GM19455 (cell line): ENCODE measurements around the gene RTF1.
"Not testable (repeated sequence)": the region's sequence is repeated elsewhere in the genome, so short reads cannot be mapped to it uniquely, and the experiment has no call there.

Experiments
- ATAC-seq: cut with Tn5 transposase; IDR thresholded peaks from one replicate; pipeline ENCODE4 v1.9.1; 2021; ENCODE audit not compliant: unreplicated experiment

RTF1 gene

DNA sequence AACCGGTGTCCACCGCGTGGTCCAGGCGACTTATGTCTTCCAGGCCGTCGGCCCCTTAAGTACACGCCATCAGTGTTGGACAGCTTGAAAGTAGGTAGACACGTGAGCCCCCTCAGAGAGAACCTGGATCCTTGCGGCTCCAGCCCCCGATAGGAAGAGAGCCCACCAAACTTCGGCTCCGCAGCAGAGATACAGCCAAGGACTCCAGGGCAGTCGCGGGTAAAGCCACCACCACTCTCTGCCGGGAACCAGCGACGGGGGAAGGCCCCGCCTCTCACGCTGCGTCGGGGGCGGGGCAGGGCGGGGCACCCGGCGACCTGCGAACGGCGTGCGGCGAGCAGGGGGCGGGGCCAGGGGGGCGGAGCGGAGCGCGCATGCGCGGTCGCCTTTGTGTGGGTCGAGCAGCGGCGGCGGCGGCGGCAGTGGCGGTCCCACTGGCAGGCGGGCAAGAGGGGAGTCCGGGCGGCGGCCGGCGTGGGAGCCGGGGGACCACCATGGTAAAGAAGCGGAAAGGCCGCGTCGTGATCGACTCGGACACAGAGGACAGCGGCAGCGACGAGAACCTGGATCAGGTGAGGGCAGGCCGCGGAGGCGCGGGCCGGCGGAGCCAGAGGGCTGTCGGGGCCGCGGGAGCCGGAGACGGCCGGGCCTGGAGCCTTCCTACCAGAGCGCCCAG is at the start of gene RTF1:
Gene RTF1 (plus strand): TSS at position 354 of the 676 bp plus-strand sequence. CDS start 21 bp downstream, at position 375.
- peak; percentile 80 for ATAC-seq

GRCh38 chr15:41367418-41367817 is 49.5 kb upstream of the RTF1 start:
- no peak for ATAC-seq

- ATAC-seq: no peak
Measured at GRCh38 chr15:41377978-41378377, 38.9 kb upstream of the RTF1 start.

DNA sequence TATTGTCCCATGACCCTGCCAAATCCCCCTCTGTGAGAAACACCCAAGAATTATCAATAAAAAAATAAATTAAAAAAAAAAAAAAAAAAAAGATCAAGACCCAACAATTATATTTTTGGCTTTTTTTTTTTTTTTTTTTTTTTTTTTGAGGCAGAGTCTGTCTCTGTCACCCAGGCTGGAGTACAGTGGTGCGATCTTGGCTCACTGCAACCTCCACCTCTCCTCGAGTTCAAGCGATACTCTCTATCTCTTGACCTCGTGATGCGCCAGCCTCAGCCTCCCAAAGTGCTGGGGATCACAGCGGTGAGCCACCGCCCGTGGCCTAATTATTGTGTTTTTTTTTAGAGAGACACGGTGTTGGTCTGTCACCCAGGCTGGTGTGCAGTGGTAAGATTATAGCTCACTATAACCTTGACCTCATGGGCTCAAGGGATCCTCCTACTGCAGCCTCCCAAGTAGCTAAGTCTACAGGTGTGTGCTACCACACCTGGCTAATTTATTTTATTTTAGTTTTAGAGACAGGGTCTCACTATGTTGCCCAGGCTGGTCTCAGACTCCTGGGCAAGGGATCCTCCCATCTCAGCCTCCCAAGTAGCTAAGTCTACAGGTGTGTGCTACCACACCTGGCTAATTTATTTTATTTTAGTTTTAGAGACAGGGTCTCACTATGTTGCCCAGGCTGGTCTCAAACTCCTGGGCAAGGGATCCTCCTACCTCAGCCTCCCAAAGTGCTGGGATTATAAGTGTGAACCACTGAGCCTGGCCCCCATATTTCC is 32.7 kb upstream of the RTF1 start:
- ATAC-seq: not testable (repeated sequence)

GRCh38 chr15:41387646-41388045 is 29.2 kb upstream of the RTF1 start:
- ATAC-seq: no peak

- no peak for ATAC-seq
Measured at GRCh38 chr15:41392659-41393058, 24.2 kb upstream of the RTF1 start.

DNA sequence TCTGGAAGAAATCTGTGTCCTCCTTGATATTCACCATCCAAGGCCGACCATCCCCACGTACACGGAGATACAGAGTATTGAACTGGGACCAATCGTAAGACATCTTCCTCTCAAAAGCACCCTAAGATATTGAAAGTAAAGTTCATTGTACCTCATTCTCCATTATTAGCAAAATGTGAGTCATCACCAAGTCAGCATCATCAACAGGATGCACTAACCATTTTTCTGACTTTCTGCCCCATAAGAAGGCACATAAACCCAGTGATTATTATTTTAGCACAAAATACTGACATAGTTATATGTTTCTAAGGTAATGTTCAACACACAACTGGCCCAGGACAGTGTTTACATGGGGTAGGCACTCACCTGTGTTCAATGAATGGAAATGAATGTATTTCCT is 22.0 kb upstream of the RTF1 start:
- no peak for ATAC-seq

GRCh38 chr15:41396111-41396510 is 20.8 kb upstream of the RTF1 start:
- no peak for ATAC-seq

DNA sequence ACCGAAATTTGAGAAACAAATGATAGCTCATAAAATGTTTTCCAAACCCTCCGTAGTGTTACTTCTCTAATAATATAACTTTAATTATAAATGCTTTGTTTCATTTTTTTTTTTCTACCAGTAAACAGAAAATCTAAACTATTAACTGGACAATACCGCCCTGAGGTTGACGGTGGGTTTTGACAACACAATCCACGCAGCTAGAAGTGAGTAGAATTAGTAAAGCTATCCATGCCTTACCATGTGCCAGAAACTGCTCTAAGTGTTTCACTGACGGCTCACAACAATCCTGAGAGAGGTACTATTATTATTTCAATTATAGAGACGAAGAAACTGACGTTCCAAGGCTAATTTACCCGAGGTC is 15.0 kb upstream of the RTF1 start:
- ATAC-seq: peak; percentile 19

- no peak for ATAC-seq
Measured at GRCh38 chr15:41407341-41407740, 9.6 kb upstream of the RTF1 start.

DNA sequence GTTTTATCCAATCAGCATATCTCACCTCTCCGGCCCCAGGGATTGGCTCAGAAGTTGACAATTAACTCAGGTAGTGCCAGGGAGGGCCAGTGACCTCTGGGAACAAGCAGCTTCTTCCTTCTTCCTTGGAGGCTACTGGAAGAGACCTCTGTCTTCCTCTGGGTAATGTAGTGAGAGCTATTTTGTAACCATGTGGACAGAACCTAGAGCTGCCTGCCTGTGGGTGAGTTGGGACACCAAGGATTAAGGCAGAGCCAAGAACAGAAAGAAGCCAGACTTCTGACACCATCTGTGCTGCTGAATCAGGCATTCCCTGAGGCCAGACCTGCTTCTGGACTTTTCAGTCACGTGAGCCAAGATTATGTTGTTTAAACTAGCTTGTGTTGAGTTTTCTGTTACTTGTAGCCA is 8.7 kb upstream of the RTF1 start:
- ATAC-seq: no peak

- ATAC-seq: no peak
Measured at GRCh38 chr15:41411031-41411430, 5.9 kb upstream of the RTF1 start.

- no peak for ATAC-seq
Measured at GRCh38 chr15:41411441-41411840, 5.5 kb upstream of the RTF1 start.

DNA sequence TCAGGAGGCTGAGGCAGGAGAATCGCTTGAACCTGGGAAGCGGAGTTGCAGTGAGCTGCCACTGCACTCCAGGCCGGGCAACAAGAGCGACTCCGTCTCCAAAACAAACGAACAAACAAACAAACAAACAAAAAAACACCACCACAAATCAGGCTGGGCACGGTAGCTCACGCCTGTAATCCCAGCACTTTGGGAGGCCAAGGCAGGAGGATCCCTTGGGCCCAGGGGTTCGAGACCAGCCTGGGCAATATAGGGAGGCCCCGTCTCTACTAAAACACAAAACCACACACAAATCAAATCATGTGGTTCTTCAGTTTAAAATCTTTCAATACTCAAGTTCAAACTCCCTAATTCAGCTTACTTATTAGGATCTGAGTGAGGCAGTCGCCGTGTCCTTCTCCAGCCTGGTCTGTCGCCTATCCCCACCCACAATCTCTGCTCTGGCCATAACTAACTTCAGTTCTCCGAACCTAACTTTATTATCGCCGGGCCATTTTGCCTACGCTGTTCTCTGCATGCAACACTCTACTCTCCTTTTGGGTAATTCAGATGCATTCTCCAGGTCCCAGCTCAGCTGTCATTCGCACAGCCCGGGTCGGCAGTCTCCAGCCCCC is 660 bp upstream of the RTF1 start:
- ATAC-seq: peak; percentile 8

- peak; percentile 46 for ATAC-seq
Measured at GRCh38 chr15:41417418-41418195, 712 bp downstream of the RTF1 start.

DNA sequence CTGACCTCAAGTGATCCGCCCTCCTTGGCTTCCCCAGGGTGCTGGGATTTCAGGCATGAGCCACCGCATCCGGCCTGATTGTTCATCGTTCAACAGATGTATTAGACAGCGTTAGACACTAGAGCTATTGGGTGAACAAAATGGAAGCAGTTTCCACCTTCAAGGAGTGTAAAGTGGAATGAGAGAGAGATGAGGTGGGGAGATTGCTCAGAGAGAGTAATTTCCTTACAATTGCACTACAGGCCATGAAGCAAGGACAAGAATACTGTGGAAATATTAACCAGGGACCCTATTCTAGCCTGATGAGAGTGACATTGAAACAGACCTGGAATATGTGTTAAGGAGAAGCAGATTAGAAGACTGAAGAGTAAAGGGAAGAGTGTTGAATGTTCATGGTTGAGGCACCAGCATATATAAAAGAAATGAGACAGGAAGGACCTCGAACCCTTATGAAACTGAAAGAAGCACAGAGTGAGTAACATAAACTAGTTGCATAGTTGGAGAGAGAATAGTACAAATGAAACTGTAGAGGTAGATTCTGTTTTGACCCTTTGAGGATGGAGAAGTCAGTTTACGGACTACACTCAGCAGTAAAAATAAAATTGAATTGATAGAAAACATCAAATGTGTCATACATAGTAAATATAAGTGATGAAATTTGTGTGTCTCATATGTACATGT is 7.2 kb downstream of the RTF1 start:
- ATAC-seq: peak; percentile 82

DNA sequence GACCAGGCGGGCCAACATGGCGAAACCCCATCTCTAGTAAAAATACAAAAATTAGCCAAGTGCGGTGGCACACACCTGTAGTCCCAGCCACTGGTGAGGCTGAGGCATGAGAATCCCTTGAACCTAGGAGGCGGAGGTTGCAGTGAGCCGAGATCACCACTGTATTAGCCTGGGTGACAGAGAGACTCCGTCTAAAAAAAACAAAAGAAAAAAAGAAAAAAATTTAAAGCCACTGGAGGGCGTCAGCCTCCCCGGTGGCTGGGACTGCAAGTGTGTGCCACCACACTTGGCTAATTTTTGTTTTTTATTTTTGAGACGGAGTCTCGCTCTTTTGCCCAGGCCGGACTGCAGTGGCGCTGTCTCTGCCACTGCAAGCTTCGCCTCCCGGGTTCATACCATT is 7.9 kb downstream of the RTF1 start:
- no peak for ATAC-seq

DNA sequence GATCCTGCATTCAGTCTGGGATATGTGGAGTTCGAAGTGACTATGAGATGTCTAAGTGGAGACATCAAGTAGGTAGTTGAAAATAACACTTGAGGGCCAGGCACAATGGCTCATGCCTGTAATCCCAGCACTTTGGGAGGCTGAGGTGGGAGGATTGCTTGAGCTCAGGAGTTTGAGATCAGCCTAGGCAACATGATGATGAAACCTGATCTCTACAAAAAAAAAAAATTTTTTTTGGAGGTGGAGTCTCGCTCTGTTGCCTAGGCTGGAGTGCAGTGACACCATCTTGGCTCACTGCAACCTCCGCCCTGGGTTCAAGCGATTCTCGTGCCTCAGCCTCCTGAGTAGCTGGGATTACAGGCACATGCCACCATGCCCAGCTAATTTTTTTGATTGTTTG is 9.0 kb downstream of the RTF1 start:
- ATAC-seq: not testable (repeated sequence)

DNA sequence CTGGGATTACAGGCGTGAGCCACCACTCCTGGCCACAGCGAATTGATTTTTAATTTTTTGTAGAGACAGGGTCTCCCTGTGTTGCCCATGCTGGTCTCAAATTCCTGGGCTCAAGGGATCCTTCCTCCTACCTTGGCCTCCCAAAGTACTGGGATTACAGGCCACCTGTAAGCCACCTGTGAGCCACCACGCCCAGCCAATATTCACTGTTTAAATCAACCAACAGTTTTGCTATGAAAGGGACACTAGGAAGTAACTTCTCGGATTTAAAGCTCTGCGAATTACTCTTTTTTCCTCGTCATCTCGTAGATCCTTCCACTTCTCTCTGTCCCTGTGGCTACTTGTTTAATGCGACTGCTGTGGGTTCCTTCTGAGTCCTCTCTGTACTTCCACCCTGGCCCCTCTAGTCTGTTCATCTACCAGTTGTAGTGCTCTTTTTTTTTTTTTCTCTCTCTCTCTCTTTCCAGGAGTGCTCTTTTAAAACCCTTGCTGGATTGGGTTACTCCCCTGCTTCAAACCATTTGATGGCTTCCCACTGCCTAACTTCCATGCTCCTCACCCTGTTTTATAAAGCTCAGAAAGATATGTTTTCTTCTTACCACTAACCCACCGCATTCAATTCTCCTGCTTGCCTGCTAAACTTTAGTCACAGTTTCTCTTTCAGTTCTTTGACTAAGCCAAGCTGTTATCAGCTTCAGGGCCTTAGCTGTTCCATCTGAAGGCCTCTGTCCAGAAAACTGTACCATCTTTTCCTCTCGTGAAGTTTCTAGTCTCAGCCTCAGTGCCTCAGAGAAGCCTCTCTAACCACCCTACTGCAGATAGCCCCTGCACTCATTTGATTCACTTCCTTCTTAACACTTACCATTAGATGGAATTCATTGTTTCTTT is 12.4 kb downstream of the RTF1 start:
- peak; percentile 85 for ATAC-seq
